Erythroblast (primary cell): ENCODE data around the gene WFS1.

Experiments
- GATA1 ChIP-seq: IDR thresholded peaks from 2 replicates; pipeline ENCODE4 v1.6.1; 2011; ENCODE audit warnings: low read depth, mild to moderate bottlenecking, control low read depth, low read length, moderate library complexity
- POLR2A ChIP-seq: IDR thresholded peaks from 2 replicates; pipeline ENCODE4 v1.6.1; 2011; ENCODE audit warnings: mild to moderate bottlenecking, low read length

DNA sequence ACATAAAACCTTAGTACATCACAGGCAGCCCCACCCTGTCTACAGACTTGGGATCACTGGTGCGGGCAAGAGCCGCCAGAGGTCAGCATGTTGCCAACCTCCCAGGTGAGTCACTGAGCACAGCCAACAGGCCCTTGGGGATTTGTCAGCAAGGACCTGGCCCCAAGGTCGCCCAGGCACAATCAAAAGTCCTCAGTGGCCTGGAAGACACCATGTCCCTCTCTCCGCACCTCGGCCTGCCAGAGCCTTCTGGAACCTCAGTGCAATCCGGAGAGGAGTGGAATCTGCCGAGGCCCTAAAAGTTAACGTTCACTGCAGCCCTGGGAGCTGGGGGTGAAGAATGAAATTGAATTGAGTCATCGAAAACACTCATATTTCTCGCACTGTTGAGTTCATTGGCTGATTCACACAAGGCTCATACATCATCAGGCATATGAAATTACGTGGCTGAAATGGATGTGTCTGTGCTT, 74.3 kb downstream of the WFS1 start:
- TF ChIP-seq POLR2A: no peak
- no peak for TF ChIP-seq GATA1
